KOPT-K1 (cell line): ENCODE measurements around the gene NR6A1.

ENCODE experiments used
- H3K27ac ChIP-seq: fragments of 200-600 bp; sonication (generic); 2 replicates; pipeline ENCODE4 v1.5.1; 2016; ENCODE audit warnings: antibody characterized with exemption, mild to moderate bottlenecking, low read depth, low read length; ENCODE audit not compliant: poor library complexity, severe bottlenecking
- H3K36me3 ChIP-seq: fragments of 200-600 bp; sonication (generic); 2 replicates; pipeline ENCODE4 v1.5.1; 2017; ENCODE audit warnings: antibody characterized with exemption, mild to moderate bottlenecking, low read length, moderate library complexity; ENCODE audit not compliant: insufficient read depth
- H3K9me3 ChIP-seq: fragments of 200-600 bp; sonication (generic); 2 replicates; pipeline ENCODE4 v1.5.1; 2017; ENCODE audit warnings: antibody characterized with exemption, low read length, mild to moderate bottlenecking; ENCODE audit not compliant: insufficient read depth, poor library complexity, severe bottlenecking

The NR6A1 gene

DNA sequence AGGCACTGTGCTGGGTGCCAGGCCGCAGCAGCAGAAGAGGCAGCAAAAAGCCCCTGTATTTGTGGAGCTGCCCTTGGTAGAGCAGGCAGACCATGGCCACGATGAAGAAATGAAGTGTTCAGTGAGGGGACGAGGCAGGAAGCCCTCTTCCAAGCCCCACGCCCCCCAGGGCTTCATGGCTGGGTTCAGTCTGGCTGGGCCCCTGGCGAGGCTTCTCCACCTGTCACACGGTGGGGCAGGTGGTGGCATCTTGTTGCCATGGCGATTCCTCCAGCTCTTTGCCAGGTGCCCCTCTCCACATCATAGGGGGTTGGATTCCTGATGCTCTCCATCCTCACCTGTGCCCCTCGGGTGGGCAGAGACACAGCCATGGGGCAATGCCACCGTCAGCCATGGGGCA, 299.4 kb downstream of the NR6A1 start:
- Histone ChIP-seq H3K27ac (no peak overlapping the region), H3K9me3 (no peaks in the 10 kb centered on the region), H3K36me3 (no peaks in the 10 kb centered on the region)

DNA sequence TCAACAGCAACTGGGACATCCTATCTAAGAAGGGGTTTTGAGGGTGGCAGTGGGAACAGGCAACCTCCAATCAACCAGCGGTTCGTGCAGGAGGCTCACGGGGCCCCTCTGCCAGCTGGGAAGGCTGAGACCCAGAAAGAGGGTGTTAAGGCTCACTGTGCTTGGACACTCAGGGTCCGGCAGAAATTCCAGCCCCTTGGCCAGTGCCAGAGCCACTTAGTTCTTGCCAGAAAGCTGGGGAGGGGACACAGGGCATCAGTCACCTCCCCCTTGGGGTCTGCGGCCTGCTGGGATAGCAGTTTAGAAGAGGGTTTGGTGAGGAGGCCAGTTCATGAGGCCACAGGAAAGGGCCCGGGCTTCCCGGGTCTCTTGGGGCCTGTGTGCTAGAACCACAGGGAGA, 300.4 kb downstream of the NR6A1 start:
- Histone ChIP-seq H3K27ac (no peak overlapping the region), H3K36me3 (no peaks in the 10 kb centered on the region), H3K9me3 (no peaks in the 10 kb centered on the region)

DNA sequence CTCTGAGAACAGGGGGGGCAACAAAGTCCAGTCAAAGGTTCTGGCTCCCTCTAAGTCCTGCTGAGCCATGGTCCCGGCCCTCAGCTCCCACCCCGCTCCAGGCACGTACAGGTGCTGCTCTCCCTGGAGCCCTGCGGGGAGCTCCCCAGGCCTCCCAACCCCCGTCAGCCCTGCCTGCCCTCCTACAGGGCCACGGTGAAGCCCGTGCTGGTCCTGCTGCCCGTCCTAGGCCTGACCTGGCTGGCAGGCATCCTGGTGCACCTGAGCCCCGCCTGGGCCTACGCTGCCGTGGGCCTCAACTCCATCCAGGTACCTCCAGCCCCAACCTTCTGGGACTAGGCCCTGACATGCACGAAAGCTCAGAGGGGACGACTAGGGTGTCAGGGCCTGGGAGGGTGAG, 300.8 kb downstream of the NR6A1 start:
- no peaks in the 10 kb centered on the region for H3K36me3 ChIP-seq
- H3K9me3 ChIP-seq: no peaks in the 10 kb centered on the region
- H3K27ac ChIP-seq: no peak overlapping the region

DNA sequence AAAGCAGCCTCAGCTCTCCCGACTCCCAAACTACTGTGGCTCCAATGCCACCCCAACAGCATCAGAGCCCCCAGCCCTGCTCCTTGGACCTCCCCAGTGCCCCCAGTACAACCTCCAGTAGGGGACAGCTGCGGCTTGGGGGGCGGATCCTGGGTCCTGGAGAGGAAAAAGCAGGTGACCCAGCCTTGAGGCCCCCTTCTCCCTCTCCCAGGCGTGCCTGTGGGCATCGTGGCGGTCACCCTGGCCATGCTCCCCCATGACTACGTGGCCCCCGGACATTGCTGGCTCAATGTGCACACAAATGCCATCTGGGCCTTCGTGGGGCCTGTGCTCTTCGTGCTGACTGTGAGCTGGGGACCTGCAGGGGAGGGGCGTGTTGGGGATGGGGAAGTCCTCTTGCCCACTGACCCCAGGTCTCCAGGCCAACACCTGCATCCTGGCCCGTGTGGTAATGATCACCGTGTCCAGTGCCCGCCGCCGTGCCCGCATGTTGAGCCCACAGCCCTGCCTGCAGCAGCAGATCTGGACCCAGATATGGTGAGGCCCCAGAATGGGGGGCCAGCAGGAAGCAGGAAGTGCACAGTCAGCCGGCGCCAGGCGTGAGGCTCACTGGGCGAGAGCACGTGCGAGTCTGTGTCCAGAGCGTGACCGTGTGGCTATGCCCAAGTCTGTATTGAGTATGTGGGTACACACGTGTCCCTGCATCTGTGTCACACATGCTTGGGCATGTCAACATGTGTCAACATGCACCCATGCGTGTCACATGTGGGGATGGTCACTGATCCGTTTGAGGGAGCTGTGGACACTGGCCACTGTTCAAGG, 301.9 kb downstream of the NR6A1 start:
- no peaks in the 10 kb centered on the region for H3K36me3 ChIP-seq
- no peak overlapping the region for H3K27ac ChIP-seq
- no peaks in the 10 kb centered on the region for H3K9me3 ChIP-seq

DNA sequence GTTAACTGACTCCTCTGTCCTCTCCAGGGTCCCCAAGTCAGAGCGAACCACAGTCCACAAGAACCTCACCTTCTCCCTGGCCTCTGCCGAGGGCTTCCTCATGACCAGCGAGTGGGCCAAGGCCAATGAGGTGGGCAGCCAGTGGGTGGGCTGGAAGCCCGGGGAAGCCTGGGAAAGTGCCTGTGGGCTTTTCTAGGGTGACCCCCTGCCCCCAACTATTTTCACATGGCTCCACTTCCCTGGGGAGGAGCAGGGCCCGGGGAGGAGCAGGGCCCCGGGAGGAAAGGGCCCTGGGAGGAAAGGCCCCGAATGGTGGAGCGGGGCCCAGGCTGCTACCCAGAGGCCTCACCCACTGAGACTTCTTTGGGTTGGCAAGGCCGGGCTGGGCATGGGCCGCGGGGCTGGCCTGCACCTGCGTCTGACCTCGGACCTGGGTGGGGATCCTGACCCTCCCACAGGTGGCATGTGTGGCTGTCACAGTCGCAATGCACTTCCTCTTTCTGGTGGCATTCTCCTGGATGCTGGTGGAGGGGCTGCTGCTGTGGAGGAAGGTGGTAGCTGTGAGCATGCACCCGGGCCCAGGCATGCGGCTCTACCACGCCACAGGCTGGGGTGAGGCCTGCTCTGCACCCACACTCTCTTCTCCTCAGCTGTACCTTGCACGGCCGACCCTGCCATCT, 302.9 kb downstream of the NR6A1 start:
- H3K9me3 ChIP-seq: peaks cover 4% of the 10 kb centered on the region
- no peak overlapping the region for H3K27ac ChIP-seq
- H3K36me3 ChIP-seq: no peaks in the 10 kb centered on the region

DNA sequence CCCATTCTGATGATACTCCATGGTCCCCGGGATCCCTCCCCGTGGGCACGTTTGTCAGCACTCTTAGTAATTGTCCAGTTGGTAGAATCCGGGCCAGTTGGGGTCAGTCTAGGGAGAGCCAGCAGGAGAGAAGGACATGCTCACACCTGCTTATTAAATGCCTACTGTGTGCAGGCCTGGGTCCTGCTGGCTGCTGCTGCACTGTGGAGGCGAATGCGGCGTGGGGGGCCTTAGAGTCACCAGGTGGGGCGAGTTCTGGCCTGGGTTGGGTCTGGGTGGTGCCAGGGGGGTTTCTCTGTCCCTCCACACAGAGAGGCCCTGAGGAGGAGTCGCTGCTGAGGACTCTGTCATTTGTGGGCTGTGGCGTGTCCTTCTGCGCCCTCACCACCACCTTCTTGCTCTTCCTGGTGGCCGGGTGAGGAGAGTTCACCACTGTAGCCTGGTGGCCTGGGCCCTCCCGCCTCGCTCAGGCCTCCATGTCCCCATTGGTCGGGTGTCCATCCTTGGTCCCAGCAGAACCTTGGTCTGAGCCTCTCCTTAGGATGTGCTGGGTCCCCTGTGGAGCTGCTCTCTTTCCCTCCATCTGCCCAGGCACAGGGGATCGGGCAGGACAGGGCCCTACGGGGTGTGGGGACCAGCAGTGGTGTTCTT, 303.6 kb downstream of the NR6A1 start:
- Histone ChIP-seq H3K36me3 (no peaks in the 10 kb centered on the region), H3K27ac (no peak overlapping the region), H3K9me3 (peaks cover 10% of the 10 kb centered on the region)
